SK-N-MC (cell line): ENCODE data around the gene NRG4.
"Not testable (repeated sequence)": the region's sequence is repeated elsewhere in the genome, so short reads cannot be mapped to it uniquely, and the experiment has no call there.

ENCODE experiments used
- DNase-seq: peaks from one replicate; pipeline ENCODE4 v3.0.0-alpha.2; 2011; ENCODE audit warnings: low read depth, low spot score
- H3K27ac ChIP-seq: fragments of 200-600 bp; sonication (generic); 2 replicates; pipeline ENCODE4 v1.5.1; 2016; ENCODE audit warnings: mixed run types
- H3K36me3 ChIP-seq: fragments of 200-600 bp; sonication (generic); 2 replicates; pipeline ENCODE4 v1.6.1; 2017; ENCODE audit warnings: antibody characterized with exemption, low read length, mixed read lengths; ENCODE audit not compliant: insufficient read depth
- H3K4me3 ChIP-seq: fragments of 200-600 bp; sonication (generic); 2 replicates; pipeline ENCODE4 v1.5.1; 2016
- H3K9ac ChIP-seq: fragments of 200-600 bp; sonication (generic); 2 replicates; pipeline ENCODE4 v1.8.0; 2017; ENCODE audit warnings: mixed run types, mixed read lengths; ENCODE audit not compliant: insufficient read length
- H3K9me3 ChIP-seq: fragments of 200-600 bp; sonication (generic); 2 replicates; pipeline ENCODE4 v1.6.1; 2017; ENCODE audit warnings: low read depth, mild to moderate bottlenecking, antibody characterized with exemption, low read length, moderate library complexity, mixed read lengths
- EZH2 ChIP-seq: fragments of 200-600 bp; sonication (generic); IDR thresholded peaks from one replicate; pipeline ENCODE4 v1.6.1; 2017; ENCODE audit warnings: antibody characterized with exemption
- FOXP2 ChIP-seq: optimal IDR thresholded peaks from 2 replicates; pipeline ENCODE3; 2011; ENCODE audit warnings: mild to moderate bottlenecking, moderate library complexity; ENCODE audit not compliant: insufficient read depth; ENCODE audit errors: extremely low read length, control extremely low read depth
- POLR2AphosphoS5 ChIP-seq: IDR thresholded peaks from 2 replicates; pipeline ENCODE4 v1.6.1; 2012; ENCODE audit warnings: mild to moderate bottlenecking, low read depth, low read length, borderline replicate concordance

The NRG4 gene

DNA sequence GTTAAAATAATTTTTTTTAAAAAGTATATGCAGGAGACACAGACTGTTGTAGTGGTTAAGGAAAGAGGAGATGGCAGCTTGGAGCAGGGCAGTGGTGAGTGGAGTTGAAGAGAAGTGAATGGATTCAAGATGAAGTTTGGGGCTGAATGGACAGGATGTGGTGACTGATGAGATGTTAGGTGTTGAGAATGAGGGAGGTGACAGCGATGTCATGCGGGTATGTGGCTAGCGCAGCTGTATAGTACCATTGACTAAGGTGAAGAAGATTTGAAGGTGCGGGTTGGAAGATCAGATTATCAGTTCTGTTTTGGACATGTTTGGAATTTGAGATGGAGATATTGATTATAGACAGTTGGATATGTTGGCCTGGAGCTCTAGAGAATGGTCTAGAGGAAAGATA lies 88.5 kb downstream of the NRG4 start:
- Histone ChIP-seq H3K9me3 (no peaks in the 10 kb centered on the region), H3K9ac (no peak overlapping the region), H3K27ac (no peak overlapping the region), H3K4me3 (no peak overlapping the region), H3K36me3 (peaks cover 36% of the 10 kb centered on the region)
- TF ChIP-seq FOXP2 (no peak), POLR2AphosphoS5 (no peak), EZH2 (no peak)
- no peak for DNase-seq

DNA sequence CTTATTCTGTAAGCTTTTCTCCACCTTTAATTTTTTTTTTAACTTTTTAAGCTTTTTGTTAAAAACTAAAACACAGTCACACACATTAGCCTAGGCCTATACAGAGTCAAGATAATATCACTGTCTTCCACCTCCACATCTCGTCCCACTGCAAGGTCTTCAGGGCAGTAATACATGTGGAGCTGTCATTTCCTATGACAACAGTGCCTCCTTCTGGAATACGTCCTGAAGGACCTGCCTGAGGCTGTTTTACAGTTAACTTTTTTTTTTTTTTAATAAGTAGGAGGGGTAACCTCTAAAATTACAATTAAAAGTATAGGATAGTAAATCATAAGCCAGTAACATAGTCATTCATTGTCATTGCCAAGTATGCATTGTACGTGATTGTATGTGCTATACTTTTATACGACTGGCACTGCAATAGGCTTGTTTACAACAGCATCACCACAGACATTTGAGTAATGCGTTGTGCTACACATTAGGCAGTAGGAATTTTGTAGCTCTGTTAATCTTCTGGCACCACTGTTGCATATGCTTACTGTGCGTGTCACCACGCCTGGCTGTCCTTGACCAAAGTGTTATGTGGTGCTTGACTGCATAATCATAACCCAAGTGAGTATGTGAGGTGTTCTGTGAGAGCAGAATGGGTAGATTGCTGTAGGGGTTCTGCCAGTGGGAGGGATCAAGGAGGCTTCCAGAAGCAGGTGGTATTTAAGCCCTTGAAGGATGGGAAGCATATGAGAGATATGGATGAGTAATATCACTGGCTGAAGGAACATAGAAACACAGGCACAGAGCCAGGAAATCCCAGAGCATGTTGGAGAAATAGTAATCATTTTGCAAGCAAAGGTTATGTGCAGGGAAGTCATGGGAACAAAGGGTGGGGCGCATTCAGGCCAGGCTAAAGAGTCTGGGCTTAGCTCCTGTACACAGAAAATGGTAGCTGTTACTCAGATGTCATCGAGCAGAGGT lies 90.2 kb downstream of the NRG4 start:
- TF ChIP-seq FOXP2 (no peak), POLR2AphosphoS5 (no peak), EZH2 (no peak)
- no peak overlapping the region for H3K27ac ChIP-seq
- peaks cover 53% of the 10 kb centered on the region for H3K36me3 ChIP-seq
- no peaks in the 10 kb centered on the region for H3K9me3 ChIP-seq
- H3K9ac ChIP-seq = no peak overlapping the region
- peak; percentile 12 for DNase-seq
- no peak overlapping the region for H3K4me3 ChIP-seq

DNA sequence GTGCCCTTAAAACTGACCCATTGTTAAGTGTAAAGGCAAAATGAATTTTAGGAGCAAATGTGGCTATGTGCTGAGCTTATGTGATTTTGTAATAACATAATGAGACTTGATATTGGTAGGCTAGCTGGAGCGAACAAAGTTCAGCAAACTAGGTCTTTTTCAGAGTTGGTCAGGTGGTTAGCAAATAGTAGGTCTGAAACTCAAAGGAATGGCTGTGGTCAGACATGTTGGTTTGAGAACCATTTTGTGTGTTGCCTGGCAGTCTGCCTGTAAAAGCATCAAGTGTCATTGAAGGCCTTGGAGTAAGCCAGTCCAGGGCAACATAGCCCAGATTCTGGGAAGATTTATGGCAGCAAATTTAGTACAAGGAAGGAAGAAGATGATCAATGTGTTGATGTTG lies 92.1 kb downstream of the NRG4 start:
- Histone ChIP-seq H3K36me3 (peaks cover 48% of the 10 kb centered on the region), H3K27ac (no peak overlapping the region), H3K9me3 (no peaks in the 10 kb centered on the region), H3K4me3 (no peak overlapping the region), H3K9ac (no peak overlapping the region)
- TF ChIP-seq EZH2 (no peak), POLR2AphosphoS5 (no peak), FOXP2 (no peak)
- DNase-seq = no peak

DNA sequence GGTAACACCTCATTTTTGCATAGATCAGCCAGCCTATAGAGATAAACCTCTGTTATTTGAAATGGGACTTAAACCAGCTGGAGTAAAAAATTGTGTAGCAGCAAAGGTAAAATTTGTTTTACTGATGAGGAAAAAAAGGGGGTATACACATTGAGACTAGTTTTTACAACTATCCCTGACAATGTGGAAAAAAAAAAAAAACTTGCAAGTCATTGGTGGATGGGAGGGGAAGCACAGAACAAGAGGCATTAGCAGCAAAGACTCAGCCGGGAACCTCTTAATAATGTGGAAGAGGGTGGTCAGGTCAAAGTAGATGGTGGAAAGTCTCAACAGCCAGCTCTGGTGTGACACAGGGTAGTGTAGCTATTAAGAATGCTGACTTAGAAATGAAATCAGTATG lies 94.1 kb downstream of the NRG4 start:
- H3K27ac ChIP-seq = no peak overlapping the region
- H3K9me3 ChIP-seq = no peaks in the 10 kb centered on the region
- no peak overlapping the region for H3K9ac ChIP-seq
- DNase-seq = no peak
- TF ChIP-seq EZH2 (no peak), POLR2AphosphoS5 (no peak), FOXP2 (no peak)
- H3K4me3 ChIP-seq = no peak overlapping the region
- peaks cover 64% of the 10 kb centered on the region for H3K36me3 ChIP-seq

DNA sequence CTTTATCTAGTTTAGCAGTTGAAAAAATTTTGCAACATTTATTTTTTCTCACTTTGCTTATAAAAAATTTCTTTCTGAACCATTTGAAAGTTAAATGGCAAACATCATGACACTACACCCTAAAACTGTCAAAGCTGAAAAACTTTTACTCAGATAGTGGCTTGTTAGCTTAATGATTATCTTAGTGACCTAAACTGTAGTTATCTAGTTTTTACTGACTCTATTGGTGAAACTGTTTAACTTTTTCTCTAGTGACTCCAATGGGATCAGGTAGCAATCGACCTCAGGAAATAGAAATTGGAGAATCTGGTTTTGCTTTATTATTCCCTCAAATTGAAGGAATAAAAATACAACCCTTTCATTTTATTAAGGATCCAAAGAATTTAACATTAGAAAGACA lies 95.2 kb downstream of the NRG4 start:
- Histone ChIP-seq H3K27ac (no peak overlapping the region), H3K4me3 (no peak overlapping the region), H3K9me3 (no peaks in the 10 kb centered on the region), H3K36me3 (peaks cover 71% of the 10 kb centered on the region), H3K9ac (no peak overlapping the region)
- no peak for DNase-seq
- no peak for TF ChIP-seq POLR2AphosphoS5
- TF ChIP-seq EZH2 = no peak
- no peak for TF ChIP-seq FOXP2

DNA sequence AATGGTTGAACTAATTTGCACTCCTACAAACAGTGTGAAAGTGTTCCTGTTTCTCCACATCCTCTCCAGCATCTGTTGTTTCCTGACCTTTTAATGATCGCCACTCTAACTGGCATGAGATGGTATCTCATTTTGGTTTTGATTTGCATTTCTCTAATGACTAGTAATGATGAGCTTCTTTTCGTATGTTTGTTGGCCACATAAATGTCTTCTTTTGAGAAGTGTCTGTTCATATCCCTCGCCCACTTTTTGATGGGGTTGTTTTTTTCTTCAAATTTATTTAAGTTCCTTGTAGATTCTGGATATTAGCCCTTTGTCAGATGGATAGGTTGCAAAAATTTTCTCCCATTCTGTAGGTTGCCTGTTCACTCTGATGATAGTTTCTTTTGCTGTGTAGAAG lies 101.9 kb downstream of the NRG4 start:
- not testable (repeated sequence) for H3K4me3 ChIP-seq, H3K27ac ChIP-seq, H3K9me3 ChIP-seq, H3K9ac ChIP-seq, DNase-seq
- peaks cover 78% of the 10 kb centered on the region for H3K36me3 ChIP-seq

DNA sequence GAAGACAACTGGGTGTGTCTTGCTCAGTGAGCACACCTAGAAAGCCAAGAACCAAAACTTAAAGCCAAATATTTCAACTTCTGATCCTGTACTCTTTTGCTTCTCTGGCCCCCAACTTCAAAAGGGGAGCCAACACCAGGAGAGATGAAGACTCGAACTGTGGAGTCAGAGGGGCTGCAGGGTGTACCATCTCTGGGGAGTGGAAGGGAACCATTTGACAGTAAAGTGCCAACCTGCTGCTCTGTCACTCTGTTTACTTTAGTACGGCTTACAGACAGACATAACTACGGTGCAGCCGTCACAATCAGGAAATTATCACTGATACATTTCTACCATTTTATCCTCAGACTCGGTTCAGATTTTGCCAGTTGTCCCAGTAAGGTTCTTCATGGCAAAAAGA lies 107.0 kb downstream of the NRG4 start:
- H3K4me3 ChIP-seq = 0 out of 2 replicates have a peak overlapping the region, but pooled peaks have one; percentile 0
- H3K27ac ChIP-seq = no peak overlapping the region
- H3K9me3 ChIP-seq = no peaks in the 10 kb centered on the region
- peaks cover 38% of the 10 kb centered on the region for H3K36me3 ChIP-seq
- TF ChIP-seq EZH2 (no peak), POLR2AphosphoS5 (no peak), FOXP2 (no peak)
- DNase-seq = no peak
- H3K9ac ChIP-seq = no peak overlapping the region

DNA sequence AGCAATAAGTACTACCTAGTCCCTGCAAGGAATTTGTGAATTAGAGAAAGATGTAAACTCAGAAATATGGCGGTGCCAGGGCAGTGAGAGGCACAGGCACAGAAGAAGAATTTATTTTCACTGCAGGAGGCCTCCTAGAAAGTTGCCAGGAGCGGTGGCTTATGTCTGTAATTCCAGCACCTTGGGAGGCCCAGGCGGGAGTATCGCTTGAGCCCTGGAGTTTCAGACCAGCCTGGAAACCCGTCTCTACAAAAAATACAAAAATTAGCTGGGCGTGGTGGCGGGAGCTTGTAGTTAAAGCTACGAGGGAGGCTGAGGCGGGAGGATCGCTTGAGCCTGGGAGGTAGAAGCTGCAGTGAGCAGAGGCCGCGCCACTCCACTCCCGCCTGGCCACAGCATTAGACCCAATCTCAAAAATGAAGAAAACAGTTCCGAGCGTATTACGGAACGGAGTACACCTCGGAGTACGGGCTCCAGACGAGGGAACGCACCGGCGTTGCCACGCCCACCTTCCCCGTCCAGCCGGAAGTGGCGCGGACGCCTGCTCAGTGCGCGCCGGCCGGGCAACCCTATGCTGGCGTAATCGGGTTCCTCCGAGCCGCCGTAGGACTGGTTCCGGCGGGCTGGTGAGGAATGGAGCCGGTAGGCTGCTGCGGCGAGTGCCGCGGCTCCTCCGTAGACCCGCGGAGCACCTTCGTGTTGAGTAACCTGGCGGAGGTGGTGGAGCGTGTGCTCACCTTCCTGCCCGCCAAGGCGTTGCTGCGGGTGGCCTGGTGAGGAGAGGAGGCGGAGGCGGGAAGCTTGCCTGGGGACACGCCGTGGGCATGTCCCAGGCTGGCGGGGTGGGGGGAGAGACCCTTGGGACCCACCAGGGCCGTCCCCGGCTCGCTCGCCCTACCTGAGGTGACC lies 108.6 kb downstream of the NRG4 start, which contains the start of gene FBXO22:
Gene FBXO22 (plus strand): TSS at position 548 of the 909 bp plus-strand sequence. CDS start 86 bp downstream, at position 634.
- TF ChIP-seq FOXP2 (no peak), POLR2AphosphoS5 (peak; percentile 96), EZH2 (no peak)
- DNase-seq = peak; percentile 26
- Histone ChIP-seq H3K9ac (peak within 1 kb of the TSS; percentile 93), H3K36me3 (peaks cover 22% of the 10 kb centered on the region), H3K4me3 (peak within 1 kb of the TSS; percentile 97), H3K9me3 (no peaks in the 10 kb centered on the region), H3K27ac (peak within 1 kb of the TSS; percentile 88)

DNA sequence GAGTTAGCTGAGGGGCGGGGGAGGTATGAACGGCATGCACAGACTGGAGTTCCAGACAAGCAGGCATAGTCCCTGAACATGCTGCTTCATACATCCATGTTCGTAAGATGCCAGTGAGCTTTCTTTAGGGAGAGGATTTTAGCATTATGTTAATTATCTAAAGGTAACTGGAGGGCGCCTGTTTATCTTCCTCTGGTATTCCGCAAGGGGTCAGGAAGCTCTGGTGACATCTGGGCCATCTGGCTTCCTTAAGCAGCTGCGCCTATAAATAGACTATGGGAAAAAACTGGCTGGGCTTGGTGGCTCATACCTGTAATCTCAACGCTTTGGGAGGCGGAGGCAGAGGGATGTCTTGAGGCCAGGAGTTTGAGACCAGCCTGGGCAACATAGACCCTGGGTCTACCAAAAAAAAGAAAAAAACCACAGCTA lies 110.1 kb downstream of the NRG4 start:
- Histone ChIP-seq H3K4me3 (no peak overlapping the region), H3K36me3 (peaks cover 13% of the 10 kb centered on the region), H3K9ac (no peak overlapping the region), H3K9me3 (no peaks in the 10 kb centered on the region), H3K27ac (no peak overlapping the region)
- TF ChIP-seq EZH2 (no peak), POLR2AphosphoS5 (no peak), FOXP2 (no peak)
- DNase-seq = no peak
